ENCODE data around the gene NASP. TPM values are rescaled to one million over a fixed set of nuclear protein-coding genes. Genes with fewer than 3 reads are reported as not detected.

The NASP gene
- total and polyA plus RNA-seq, 2 of the 13 experiments (the other 11 are each of a cell fraction or from before 2014, with no cell fraction given): 132 to 256 TPM

- TF ChIP-seq TRIM24 (CRISPR knock-in tag; IDR thresholded peaks at IDR 0.05) (no peak), ZNF431 (CRISPR knock-in tag; IDR thresholded peaks at IDR 0.05; ENCODE audit: borderline replicate concordance, low read depth) (no peak), HBP1 (CRISPR knock-in tag; IDR thresholded peaks at IDR 0.05; ENCODE audit: low read depth) (0 out of 2 replicates have a peak, but pooled peaks have one; percentile 35), TCF7 (IDR thresholded peaks at IDR 0.05; ENCODE audit: low read depth) (no peak), ZNF33B (CRISPR knock-in tag; IDR thresholded peaks at IDR 0.05) (no peak), RBFOX2 (IDR thresholded peaks at IDR 0.05; ENCODE audit: low read depth, low read length) (0 out of 2 replicates have a peak, but pooled peaks have one; percentile 33), ZNF256 (CRISPR knock-in tag; conservative IDR thresholded peaks at IDR 0.05) (no peak), TGIF2 (CRISPR knock-in tag; IDR thresholded peaks at IDR 0.05) (0 out of 2 replicates have a peak, but pooled peaks have one; percentile 33), ZNF644 (CRISPR knock-in tag; IDR thresholded peaks at IDR 0.05; ENCODE audit: low read depth) (no peak), ZNF878 (CRISPR knock-in tag; IDR thresholded peaks at IDR 0.05) (no peak), POLR2A (IDR thresholded peaks at IDR 0.05; ENCODE audit: insufficient read depth in 1 of 2, low read depth in 2 of 2, low read length in 2 of 2) (peak in 1 of 2 experiments; percentile 29; a peak in 1 of 4 replicates), ZNF614 (CRISPR knock-in tag; IDR thresholded peaks at IDR 0.05; ENCODE audit: borderline replicate concordance) (0 out of 2 replicates have a peak, but pooled peaks have one; percentile 35), ZNF770 (CRISPR knock-in tag; IDR thresholded peaks at IDR 0.05) (peak; percentile 62), TEAD3 (CRISPR knock-in tag; optimal IDR thresholded peaks at IDR 0.05; ENCODE audit: borderline replicate concordance) (peak; percentile 70), FOSL2 (CRISPR knock-in tag; IDR thresholded peaks at IDR 0.05) (peak; percentile 47), ZEB1 (IDR thresholded peaks at IDR 0.05; ENCODE audit: insufficient replicate concordance, low read depth) (peak; percentile 42), HNRNPK (IDR thresholded peaks at IDR 0.05; ENCODE audit: low read depth, low read length, poor library complexity, severe bottlenecking) (no peak), ZNF44 (CRISPR knock-in tag; IDR thresholded peaks at IDR 0.05) (peak; percentile 37; the same call in 1 of the 2 replicates), POLR2AphosphoS5 (IDR thresholded peaks at IDR 0.05; ENCODE audit: low read depth, low read length) (0 out of 2 replicates have a peak, but pooled peaks have one; percentile 15), SMARCC2 (IDR thresholded peaks at IDR 0.05) (no peak), DRAP1 (CRISPR knock-in tag; IDR thresholded peaks at IDR 0.05) (0 out of 2 replicates have a peak, but pooled peaks have one; percentile 22), ERF (CRISPR knock-in tag; IDR thresholded peaks at IDR 0.05) (peak; percentile 70; the same call in 1 of the 2 replicates), IRF2 (CRISPR knock-in tag; IDR thresholded peaks at IDR 0.05) (peak; percentile 54; the same call in 1 of the 2 replicates), ZNF724P (CRISPR knock-in tag; IDR thresholded peaks at IDR 0.05; ENCODE audit: borderline replicate concordance) (no peak), ZNF24 (IDR thresholded peaks at IDR 0.05) (no peak), SAP130 (CRISPR knock-in tag; IDR thresholded peaks at IDR 0.05; ENCODE audit: low read depth) (peak; percentile 58; the same call in 1 of the 2 replicates), KLF12 (CRISPR knock-in tag; IDR thresholded peaks at IDR 0.05; ENCODE audit: borderline replicate concordance) (no peak), ATRX (CRISPR knock-in tag; IDR thresholded peaks at IDR 0.05; ENCODE audit: borderline replicate concordance) (no peak), THAP11 (CRISPR knock-in tag; IDR thresholded peaks at IDR 0.05) (peak; percentile 50; the same call in 1 of the 2 replicates), ZNF20 (CRISPR knock-in tag; IDR thresholded peaks at IDR 0.05) (no peak), SUZ12 (IDR thresholded peaks at IDR 0.05; ENCODE audit: low read depth, low read length) (no peak)
Observed at GRCh38 chr1:45569962-45570581, 13.8 kb upstream of the NASP start (continued).

Data from HepG2 (cell line).